HepG2 (cell line): ENCODE measurements around the gene S100A5. TPM values are rescaled to one million over a fixed set of nuclear protein-coding genes. Genes with fewer than 3 reads are reported as not detected.

Experiments
- BRD4 ChIP-seq: sonication (generic); formaldehyde crosslinking; IDR thresholded peaks from 2 replicates; pipeline ENCODE4 v1.4.0; 2020; ENCODE audit warnings: missing genetic modification reagents
- TAF1 ChIP-seq: sonication (generic); formaldehyde crosslinking; IDR thresholded peaks from 2 replicates; pipeline ENCODE4 v1.4.0; 2020; ENCODE audit warnings: missing genetic modification reagents
- TEAD2 ChIP-seq: sonication (generic); formaldehyde crosslinking; IDR thresholded peaks from 2 replicates; pipeline ENCODE4 v1.9.0; 2021; ENCODE audit warnings: missing genetic modification reagents
- TMF1 ChIP-seq: sonication (generic); formaldehyde crosslinking; IDR thresholded peaks from 2 replicates; pipeline ENCODE4 v1.8.1; 2022; ENCODE audit warnings: low read depth, missing genetic modification reagents
- ZBTB38 ChIP-seq: sonication (generic); formaldehyde crosslinking; IDR thresholded peaks from 2 replicates; pipeline ENCODE4 v1.5.1; 2020; ENCODE audit warnings: mild to moderate bottlenecking, missing genetic modification reagents
- ZNF350 ChIP-seq: sonication (generic); formaldehyde crosslinking; IDR thresholded peaks from 2 replicates; pipeline ENCODE4 v1.4.0; 2020; ENCODE audit warnings: mild to moderate bottlenecking, low read depth, missing genetic modification reagents, borderline replicate concordance
- ZNF44 ChIP-seq: sonication (generic); formaldehyde crosslinking; IDR thresholded peaks from 2 replicates; pipeline ENCODE4 v1.5.1; 2020; ENCODE audit warnings: mild to moderate bottlenecking, missing genetic modification reagents
- polyA plus RNA-seq, 8 experiments: library from polyadenylated mRNA; depleted of rRNA in 3 of 8; stranded (reverse) in 7 of 8; unstranded in 1 of 8; fragments of >200 nt; fragmentation: Illumina TruSeq in 4 of 8; extraction: Trizol in 4 of 8; gene quantifications; 2 replicates each; pipeline versions ENCODE4 v1.2.1 to v1.2.3, GENCODE V29; 2011 to 2016; ENCODE audit warnings: low read depth in 4 of 8, missing spikeins in 1 of 8, mixed read lengths in 1 of 8; ENCODE audit not compliant: insufficient read depth in 1 of 8
- total RNA-seq, 5 experiments: library from RNA; depleted of rRNA; stranded (reverse); fragments of >200 nt; fragmentation: Illumina TruSeq; extraction: Trizol; gene quantifications; 2 replicates each; pipeline ENCODE4 v1.2.3, GENCODE V29; 2016; ENCODE audit warnings: low read depth in 1 of 5
- TF ChIP-seq, protein P1 (sequence below): sonication (generic); formaldehyde crosslinking; conservative IDR thresholded peaks from 2 replicates; pipeline ENCODE4 v1.4.0; 2020; ENCODE audit warnings: missing genetic modification reagents
- TF ChIP-seq, protein P2 (sequence below): sonication (generic); formaldehyde crosslinking; IDR thresholded peaks from 2 replicates; pipeline ENCODE4 v1.4.0; 2020; ENCODE audit warnings: missing genetic modification reagents, borderline replicate concordance
- TF ChIP-seq, protein P3 (sequence below): sonication (generic); formaldehyde crosslinking; IDR thresholded peaks from 2 replicates; pipeline ENCODE4 v1.4.0; 2020; ENCODE audit warnings: missing genetic modification reagents

S100A5 gene
- total and polyA plus RNA-seq, 2 of the 13 experiments (the other 11 are each of a cell fraction or from before 2014, with no cell fraction given), result not detected

DNA sequence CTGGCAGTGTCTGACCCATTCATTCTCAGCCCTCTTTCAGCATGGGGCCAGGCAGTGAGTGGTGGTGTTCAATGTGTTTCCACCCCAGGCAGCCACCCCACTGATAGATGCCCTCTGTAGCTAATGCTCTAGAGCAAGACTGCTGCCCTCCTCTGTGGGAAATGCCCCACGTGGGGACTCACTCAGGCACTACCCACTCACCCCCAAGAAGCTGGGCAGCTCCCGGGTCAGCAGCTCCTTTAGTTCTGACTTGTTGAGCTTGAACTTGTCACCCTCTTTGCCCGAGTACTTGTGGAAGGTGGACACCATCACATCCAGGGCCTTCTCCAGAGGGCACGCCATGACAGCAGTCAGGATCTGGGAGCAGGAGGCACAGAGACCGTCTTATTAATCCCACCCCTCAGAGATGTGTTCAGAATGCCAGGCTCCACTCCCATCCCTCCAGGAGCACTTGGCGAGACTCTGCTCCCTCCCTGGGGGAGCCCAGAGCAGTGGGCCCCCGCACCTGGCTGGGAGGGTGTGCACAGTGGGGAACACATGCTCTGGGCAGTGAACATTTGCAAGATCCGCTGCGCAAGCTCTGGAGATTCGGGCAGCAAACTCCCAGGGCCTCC, 3.8 kb upstream of the S100A5 start (continued):
- TF ChIP-seq, protein P1, sequence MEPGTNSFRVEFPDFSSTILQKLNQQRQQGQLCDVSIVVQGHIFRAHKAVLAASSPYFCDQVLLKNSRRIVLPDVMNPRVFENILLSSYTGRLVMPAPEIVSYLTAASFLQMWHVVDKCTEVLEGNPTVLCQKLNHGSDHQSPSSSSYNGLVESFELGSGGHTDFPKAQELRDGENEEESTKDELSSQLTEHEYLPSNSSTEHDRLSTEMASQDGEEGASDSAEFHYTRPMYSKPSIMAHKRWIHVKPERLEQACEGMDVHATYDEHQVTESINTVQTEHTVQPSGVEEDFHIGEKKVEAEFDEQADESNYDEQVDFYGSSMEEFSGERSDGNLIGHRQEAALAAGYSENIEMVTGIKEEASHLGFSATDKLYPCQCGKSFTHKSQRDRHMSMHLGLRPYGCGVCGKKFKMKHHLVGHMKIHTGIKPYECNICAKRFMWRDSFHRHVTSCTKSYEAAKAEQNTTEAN (CRISPR knock-in tag), result no peak
- no peak for TF ChIP-seq TEAD2 (CRISPR knock-in tag)
- TF ChIP-seq, protein P2, sequence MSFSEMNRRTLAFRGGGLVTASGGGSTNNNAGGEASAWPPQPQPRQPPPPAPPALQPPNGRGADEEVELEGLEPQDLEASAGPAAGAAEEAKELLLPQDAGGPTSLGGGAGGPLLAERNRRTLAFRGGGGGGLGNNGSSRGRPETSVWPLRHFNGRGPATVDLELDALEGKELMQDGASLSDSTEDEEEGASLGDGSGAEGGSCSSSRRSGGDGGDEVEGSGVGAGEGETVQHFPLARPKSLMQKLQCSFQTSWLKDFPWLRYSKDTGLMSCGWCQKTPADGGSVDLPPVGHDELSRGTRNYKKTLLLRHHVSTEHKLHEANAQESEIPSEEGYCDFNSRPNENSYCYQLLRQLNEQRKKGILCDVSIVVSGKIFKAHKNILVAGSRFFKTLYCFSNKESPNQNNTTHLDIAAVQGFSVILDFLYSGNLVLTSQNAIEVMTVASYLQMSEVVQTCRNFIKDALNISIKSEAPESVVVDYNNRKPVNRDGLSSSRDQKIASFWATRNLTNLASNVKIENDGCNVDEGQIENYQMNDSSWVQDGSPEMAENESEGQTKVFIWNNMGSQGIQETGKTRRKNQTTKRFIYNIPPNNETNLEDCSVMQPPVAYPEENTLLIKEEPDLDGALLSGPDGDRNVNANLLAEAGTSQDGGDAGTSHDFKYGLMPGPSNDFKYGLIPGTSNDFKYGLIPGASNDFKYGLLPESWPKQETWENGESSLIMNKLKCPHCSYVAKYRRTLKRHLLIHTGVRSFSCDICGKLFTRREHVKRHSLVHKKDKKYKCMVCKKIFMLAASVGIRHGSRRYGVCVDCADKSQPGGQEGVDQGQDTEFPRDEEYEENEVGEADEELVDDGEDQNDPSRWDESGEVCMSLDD, result no peak
- TF ChIP-seq ZBTB38, result 0 out of 2 replicates have a peak, but pooled peaks have one; percentile 18
- TF ChIP-seq, protein P3, sequence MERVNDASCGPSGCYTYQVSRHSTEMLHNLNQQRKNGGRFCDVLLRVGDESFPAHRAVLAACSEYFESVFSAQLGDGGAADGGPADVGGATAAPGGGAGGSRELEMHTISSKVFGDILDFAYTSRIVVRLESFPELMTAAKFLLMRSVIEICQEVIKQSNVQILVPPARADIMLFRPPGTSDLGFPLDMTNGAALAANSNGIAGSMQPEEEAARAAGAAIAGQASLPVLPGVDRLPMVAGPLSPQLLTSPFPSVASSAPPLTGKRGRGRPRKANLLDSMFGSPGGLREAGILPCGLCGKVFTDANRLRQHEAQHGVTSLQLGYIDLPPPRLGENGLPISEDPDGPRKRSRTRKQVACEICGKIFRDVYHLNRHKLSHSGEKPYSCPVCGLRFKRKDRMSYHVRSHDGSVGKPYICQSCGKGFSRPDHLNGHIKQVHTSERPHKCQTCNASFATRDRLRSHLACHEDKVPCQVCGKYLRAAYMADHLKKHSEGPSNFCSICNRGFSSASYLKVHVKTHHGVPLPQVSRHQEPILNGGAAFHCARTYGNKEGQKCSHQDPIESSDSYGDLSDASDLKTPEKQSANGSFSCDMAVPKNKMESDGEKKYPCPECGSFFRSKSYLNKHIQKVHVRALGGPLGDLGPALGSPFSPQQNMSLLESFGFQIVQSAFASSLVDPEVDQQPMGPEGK (CRISPR knock-in tag), result peak; percentile 62; the same call in 1 of the 2 replicates
- TF ChIP-seq BRD4 (CRISPR knock-in tag), result 0 out of 2 replicates have a peak, but pooled peaks have one; percentile 2
- TF ChIP-seq ZNF350 (CRISPR knock-in tag), result no peak
- no peak for TF ChIP-seq TMF1 (CRISPR knock-in tag)
- no peak for TF ChIP-seq ZNF44 (CRISPR knock-in tag)
- peak; percentile 43; the same call in 1 of the 2 replicates for TF ChIP-seq TAF1 (CRISPR knock-in tag)
